Stimulated activated naive B cell treated with anti-CD40 and anti-IgM and Interleukin-4, amounts not matched to agents 10 μg/mL and 1 μg/mL and 100 μg/mL, for 72 hours (primary cell): Measurements from ENCODE around the gene NDUFA9.

ENCODE experiments used
- ATAC-seq, 2 donors: fragments of 150-1000 bp; cut with Tn5 transposase; replicated peaks; 2 replicates each; pipeline ENCODE4 v1.10.0; 2021; ENCODE audit warnings: moderate library complexity in 1 of 2
- DNase-seq: peaks from one replicate; pipeline ENCODE4 v3.0.0; 2021
- H3K27ac Mint-ChIP-seq: one replicate; pipeline ENCODE4 v1.8.0; 2022; ENCODE audit warnings: mild to moderate bottlenecking, mixed read lengths
- H3K27me3 Mint-ChIP-seq, 2 donors: one replicate each; pipeline ENCODE4 v1.8.0; 2022; ENCODE audit warnings: mixed read lengths in 2 of 2
- H3K36me3 Mint-ChIP-seq, 2 donors: one replicate each; pipeline ENCODE4 v1.8.0; 2022; ENCODE audit warnings: mixed read lengths in 2 of 2, mild to moderate bottlenecking in 1 of 2
- H3K4me1 Mint-ChIP-seq, 2 donors: one replicate each; pipeline ENCODE4 v1.8.0; 2022; ENCODE audit warnings: mixed read lengths in 2 of 2, mild to moderate bottlenecking in 1 of 2
- H3K4me3 Mint-ChIP-seq, 2 donors: one replicate each; pipeline ENCODE4 v1.8.0; 2022; ENCODE audit warnings: mild to moderate bottlenecking in 2 of 2, mixed read lengths in 2 of 2, moderate library complexity in 1 of 2
- H3K9me3 Mint-ChIP-seq, 2 donors: one replicate each; pipeline ENCODE4 v1.8.0; 2022; ENCODE audit warnings: mixed read lengths in 2 of 2, mild to moderate bottlenecking in 1 of 2

Gene NDUFA9

DNA sequence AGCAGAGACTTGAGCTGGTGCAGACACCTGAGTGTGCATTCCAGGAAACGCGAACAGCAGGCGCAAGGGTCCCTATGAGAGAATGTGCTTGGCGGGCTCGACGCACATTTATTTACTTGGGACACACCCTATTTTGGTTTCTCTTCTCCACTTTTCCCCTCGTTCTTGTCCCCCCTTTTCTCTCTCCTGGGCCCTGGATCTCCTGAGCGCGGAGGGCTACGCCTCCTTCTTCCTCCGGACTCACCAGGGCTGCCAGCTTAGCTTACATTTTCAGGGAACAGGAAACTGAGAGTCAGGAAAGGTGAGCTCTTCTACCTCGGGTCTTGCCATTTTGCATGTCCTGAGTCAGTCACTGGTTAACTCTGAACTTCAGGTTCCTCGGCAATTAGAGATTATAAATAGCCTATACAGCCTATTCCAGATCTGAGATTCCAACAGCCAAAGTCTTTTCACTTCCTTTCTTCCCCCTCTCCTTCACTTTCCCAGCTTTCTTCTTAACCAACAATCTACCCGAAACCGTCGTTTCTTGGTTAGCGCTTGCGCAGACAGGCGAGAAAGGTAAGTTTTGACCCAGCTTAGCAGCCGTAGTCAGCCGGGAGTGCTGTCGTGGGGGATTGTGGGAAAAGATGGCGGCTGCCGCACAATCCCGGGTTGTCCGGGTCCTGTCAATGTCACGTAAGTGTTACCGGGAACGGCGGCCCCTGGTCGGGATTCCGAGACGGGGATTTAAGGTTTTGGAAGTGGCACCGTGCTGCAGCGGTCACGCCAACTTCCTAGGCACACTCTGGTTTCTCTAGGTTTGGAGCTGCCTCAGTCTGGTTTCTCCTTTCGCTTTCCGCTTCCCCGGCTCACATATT, at the start of gene NDUFA9, which contains the start of gene AKAP3:
NDUFA9 (plus strand) TSS at position 614 of the 857 bp plus-strand sequence; CDS start at position 627, 13 bp downstream.
AKAP3 (minus strand) TSS at position 551 of the 857 bp plus-strand sequence. CDS start 10,855 bp downstream, outside the sequence.
- H3K27ac Mint-ChIP-seq = peak within 1 kb of the TSS; percentile 94
- peaks cover 29 to 49% of the 10 kb centered on the region in 2 donors for H3K4me1 Mint-ChIP-seq
- no peaks in the 10 kb centered on the region for H3K9me3 Mint-ChIP-seq
- no peaks in the 10 kb centered on the region for H3K27me3 Mint-ChIP-seq
- peaks cover 6 to 14% of the 10 kb centered on the region in 2 donors for H3K36me3 Mint-ChIP-seq
- peak; percentile 94 to 95 for ATAC-seq
- DNase-seq = peak; percentile 76
- H3K4me3 Mint-ChIP-seq = peak within 1 kb of the TSS; percentile 96 to 97

DNA sequence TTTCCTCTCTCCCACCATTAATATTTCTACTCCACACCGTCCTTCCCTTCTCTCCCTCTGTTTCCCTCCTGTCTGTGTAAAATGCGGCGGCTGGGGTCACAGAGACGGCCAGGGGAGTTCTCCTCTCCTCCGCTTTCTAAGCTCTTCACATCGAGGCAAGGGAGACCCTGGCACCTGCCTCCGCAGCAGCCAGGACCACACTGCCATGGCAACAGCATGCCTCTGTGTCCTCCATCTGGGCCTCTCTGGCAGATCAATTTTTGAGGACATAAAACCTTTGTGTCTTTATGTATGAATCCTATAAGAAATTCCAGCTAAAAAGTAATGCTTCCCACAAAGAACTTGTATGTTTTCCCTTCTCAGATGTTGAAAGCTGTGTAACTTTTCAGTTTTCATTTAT, 45.5 kb upstream of the NDUFA9 start:
- ATAC-seq = no peak
- H3K27ac Mint-ChIP-seq = no peak overlapping the region

DNA sequence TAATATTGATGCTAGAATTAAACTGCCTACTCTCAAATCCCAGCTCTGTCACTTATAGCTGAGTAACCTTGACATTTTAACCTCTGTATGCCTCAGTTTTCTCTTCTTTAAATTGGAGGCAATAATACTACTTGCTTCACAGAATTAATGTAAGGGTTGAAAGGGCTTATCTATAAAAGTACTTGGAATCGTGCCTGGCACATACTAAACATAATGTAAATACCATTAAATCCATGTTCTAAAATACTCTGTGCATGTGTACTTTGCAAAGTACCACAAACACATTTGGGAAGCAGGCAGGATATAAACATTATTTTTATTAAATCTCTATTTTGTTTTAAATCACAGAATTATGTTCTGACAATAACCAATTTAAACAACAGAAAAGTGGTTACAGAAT, 45.0 kb upstream of the NDUFA9 start:
- ATAC-seq = no peak
- no peaks in the 10 kb centered on the region for H3K9me3 Mint-ChIP-seq
- no peak overlapping the region for H3K27ac Mint-ChIP-seq
- no peak overlapping the region for H3K4me3 Mint-ChIP-seq
- H3K36me3 Mint-ChIP-seq = peaks cover 10 to 20% of the 10 kb centered on the region in 2 donors
- peaks cover 9 to 28% of the 10 kb centered on the region in 2 donors for H3K4me1 Mint-ChIP-seq
- no peak for DNase-seq
- H3K27me3 Mint-ChIP-seq = no peaks in the 10 kb centered on the region

More for the DNA sequence above, 45.5 kb upstream of the NDUFA9 start:
- Mint-ChIP-seq H3K27me3 (no peaks in the 10 kb centered on the region), H3K36me3 (peaks cover 10 to 15% of the 10 kb centered on the region in 2 donors), H3K4me3 (no peak overlapping the region), H3K9me3 (no peaks in the 10 kb centered on the region), H3K4me1 (peaks cover 9 to 28% of the 10 kb centered on the region in 2 donors)
- no peak for DNase-seq

DNA sequence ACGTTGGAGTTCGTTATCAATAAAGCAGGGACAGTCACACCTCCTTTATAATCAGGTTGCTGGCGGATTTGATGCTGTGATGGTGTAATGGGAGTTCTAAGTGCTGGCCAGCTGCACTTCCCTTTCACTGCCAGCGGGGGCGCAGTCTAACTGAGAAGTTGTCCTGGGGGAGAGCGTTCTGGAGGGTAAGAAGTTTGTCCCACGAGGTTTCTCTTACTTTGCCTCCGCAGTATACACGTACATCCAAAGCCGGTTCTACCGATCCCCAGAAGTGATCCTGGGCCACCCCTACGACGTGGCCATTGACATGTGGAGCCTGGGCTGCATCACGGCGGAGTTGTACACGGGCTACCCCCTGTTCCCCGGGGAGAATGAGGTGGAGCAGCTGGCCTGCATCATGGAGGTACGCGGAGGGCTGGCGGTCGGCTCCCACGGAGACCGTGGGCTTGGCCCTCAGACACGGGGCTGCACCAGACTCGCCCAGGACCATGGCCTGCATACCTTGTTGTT, 44.2 kb upstream of the NDUFA9 start:
- no peaks in the 10 kb centered on the region for H3K27me3 Mint-ChIP-seq
- ATAC-seq = peak; percentile 94 to 95
- peak overlapping the region; percentile 99 to 100 for H3K4me3 Mint-ChIP-seq
- H3K27ac Mint-ChIP-seq = peak overlapping the region; percentile 98
- DNase-seq = peak; percentile 72
- H3K9me3 Mint-ChIP-seq = no peaks in the 10 kb centered on the region
- peaks cover 12 to 23% of the 10 kb centered on the region in 2 donors for H3K36me3 Mint-ChIP-seq
- H3K4me1 Mint-ChIP-seq = peaks cover 9 to 28% of the 10 kb centered on the region in 2 donors

DNA sequence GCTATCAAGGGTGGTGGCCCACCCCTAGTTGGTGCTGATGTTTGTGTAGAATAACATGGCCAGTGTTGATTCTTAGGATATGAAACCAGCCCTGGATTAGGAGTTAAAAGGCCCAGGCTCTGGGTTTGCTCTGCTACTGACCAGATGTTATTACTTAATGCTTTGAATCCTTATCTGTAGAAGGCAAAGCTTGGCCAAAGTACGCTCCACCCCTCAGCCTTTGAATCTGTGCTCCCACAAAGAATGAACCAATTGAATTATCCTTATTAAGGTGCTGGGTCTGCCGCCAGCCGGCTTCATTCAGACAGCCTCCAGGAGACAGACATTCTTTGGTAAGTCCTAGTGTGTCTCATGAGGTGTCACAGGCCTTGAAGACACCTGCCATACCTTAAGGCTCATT, 41.9 kb upstream of the NDUFA9 start:
- Mint-ChIP-seq H3K9me3 (no peaks in the 10 kb centered on the region), H3K27ac (peak overlapping the region; percentile 25), H3K36me3 (peaks cover 21 to 29% of the 10 kb centered on the region in 2 donors), H3K4me1 (peaks cover 9 to 28% of the 10 kb centered on the region in 2 donors), H3K27me3 (no peaks in the 10 kb centered on the region), H3K4me3 (no peak overlapping the region)
- ATAC-seq (no peak), DNase-seq (no peak)

DNA sequence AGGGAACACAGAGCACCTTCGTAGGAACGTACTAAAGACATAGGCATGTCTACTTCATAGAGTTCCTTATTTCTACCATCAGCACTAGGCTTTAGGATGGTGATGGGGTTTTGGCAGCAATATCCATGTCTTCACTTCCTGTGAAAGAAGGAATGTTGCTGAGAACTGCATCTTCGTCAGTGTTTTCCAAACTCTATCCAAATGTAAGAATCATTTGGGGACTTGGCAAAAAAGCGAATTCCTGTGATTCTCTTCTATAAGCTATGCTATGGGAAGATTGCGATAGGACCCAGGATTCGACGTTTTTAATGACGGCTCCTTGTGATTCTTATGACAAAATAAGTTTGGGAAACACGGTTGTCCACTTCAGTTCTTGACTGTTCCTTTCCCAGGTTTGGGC, 39.8 kb upstream of the NDUFA9 start:
- Mint-ChIP-seq H3K27ac (no peak overlapping the region), H3K4me1 (peaks cover 9 to 28% of the 10 kb centered on the region in 2 donors), H3K36me3 (peaks cover 28 to 44% of the 10 kb centered on the region in 2 donors), H3K4me3 (no peak overlapping the region), H3K27me3 (no peaks in the 10 kb centered on the region), H3K9me3 (no peaks in the 10 kb centered on the region)
- ATAC-seq (no peak), DNase-seq (no peak)

DNA sequence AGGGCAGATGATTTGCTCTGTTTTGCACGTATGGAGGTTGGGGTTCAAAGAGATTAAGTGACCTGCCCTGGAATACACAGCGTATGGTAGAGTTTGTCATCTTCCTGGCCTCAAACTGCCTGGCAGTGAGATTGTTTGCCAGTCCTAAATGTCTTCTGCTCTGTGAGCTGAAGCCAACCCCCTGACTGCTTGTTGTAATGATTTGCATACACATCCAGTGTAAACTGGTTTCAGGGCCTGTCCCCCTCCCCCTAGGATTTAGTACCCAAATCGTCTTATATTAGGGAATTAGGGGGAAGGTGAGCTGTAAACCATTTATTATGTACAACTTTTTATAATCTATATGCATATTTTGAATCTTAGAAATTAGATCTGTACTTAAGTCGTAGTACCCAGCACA, 38.4 kb upstream of the NDUFA9 start:
- no peaks in the 10 kb centered on the region for H3K9me3 Mint-ChIP-seq
- ATAC-seq (no peak), DNase-seq (no peak)
- H3K36me3 Mint-ChIP-seq = peaks cover 37 to 52% of the 10 kb centered on the region in 2 donors
- H3K4me3 Mint-ChIP-seq = no peak overlapping the region
- H3K4me1 Mint-ChIP-seq = peaks cover 5 to 19% of the 10 kb centered on the region in 2 donors
- no peak overlapping the region for H3K27ac Mint-ChIP-seq
- H3K27me3 Mint-ChIP-seq = no peaks in the 10 kb centered on the region

DNA sequence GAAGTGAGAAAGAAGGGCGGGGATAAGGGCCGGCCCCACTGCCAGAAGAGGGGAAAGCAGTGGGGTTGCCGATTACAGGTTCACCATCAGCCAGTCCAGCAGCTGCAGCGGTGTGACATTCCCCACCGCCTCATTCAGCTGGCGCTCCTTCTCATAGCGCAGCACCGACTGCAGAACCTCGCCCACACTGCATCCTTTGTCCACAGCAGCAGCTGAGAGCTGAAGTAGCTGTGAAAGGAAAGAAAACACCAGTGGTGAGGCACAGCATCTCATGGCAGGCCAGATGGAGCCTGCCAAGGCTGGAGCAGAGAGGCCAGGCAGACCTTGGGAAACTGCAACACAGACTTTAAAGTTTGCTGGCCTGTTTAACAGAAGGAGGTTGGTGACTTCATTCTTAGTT, 33.2 kb upstream of the NDUFA9 start:
- no peak overlapping the region for H3K4me3 Mint-ChIP-seq
- no peak for ATAC-seq
- H3K9me3 Mint-ChIP-seq = no peaks in the 10 kb centered on the region
- H3K27me3 Mint-ChIP-seq = no peaks in the 10 kb centered on the region
- H3K27ac Mint-ChIP-seq = no peak overlapping the region
- no peaks in the 10 kb centered on the region for H3K4me1 Mint-ChIP-seq
- H3K36me3 Mint-ChIP-seq = peaks cover 28 to 36% of the 10 kb centered on the region in 2 donors
- no peak for DNase-seq

DNA sequence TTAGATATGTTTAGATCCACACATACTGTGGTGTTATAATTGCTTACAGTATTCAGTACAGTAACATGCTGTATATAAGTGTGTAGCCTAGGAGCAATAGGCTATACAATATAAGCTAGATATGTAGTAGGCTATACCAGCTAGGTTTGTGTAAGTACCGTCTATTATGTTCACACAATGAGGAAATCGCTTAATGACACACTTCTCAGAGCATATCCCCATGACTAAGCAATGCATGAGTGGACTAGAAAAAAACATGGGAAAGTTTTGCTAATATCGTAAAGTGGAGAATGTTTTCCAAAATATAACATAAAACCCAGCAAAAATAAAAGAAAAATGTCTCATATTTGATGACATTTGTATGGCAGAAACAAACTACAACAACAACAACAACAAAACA, 27.4 kb upstream of the NDUFA9 start:
- H3K36me3 Mint-ChIP-seq = peaks cover 3 to 5% of the 10 kb centered on the region in 2 donors
- H3K27ac Mint-ChIP-seq = no peak overlapping the region
- ATAC-seq = no peak
- no peak overlapping the region for H3K4me3 Mint-ChIP-seq
- H3K4me1 Mint-ChIP-seq = no peaks in the 10 kb centered on the region
- H3K27me3 Mint-ChIP-seq = peaks cover 5 to 24% of the 10 kb centered on the region in 2 donors
- no peak for DNase-seq
- H3K9me3 Mint-ChIP-seq = peaks cover 0 to 5% of the 10 kb centered on the region in 2 donors

DNA sequence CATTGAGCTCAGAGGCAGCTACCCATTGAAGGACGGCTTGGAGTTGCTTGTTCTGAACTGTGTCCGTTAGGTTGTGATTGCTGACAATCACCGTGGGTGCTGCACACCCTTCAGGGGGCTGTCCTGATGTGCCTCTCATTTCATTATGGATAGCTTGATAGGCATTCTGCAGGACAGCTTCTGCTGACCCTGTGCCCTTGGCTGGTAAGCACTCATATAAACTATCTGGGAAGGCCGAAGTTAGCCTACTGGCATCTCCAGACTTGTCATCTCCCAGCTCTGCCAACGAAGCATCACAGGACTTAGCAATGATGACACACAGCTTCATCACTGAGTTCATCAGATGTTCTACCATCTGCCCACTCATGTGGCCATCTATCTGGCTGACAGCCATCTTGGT, 22.4 kb upstream of the NDUFA9 start:
- no peak overlapping the region for H3K27ac Mint-ChIP-seq
- H3K27me3 Mint-ChIP-seq = peaks cover 5 to 41% of the 10 kb centered on the region in 2 donors
- H3K4me3 Mint-ChIP-seq = no peak overlapping the region
- H3K36me3 Mint-ChIP-seq = no peaks in the 10 kb centered on the region
- no peaks in the 10 kb centered on the region for H3K4me1 Mint-ChIP-seq
- DNase-seq = no peak
- ATAC-seq = no peak
- peaks cover 0 to 5% of the 10 kb centered on the region in 2 donors for H3K9me3 Mint-ChIP-seq

DNA sequence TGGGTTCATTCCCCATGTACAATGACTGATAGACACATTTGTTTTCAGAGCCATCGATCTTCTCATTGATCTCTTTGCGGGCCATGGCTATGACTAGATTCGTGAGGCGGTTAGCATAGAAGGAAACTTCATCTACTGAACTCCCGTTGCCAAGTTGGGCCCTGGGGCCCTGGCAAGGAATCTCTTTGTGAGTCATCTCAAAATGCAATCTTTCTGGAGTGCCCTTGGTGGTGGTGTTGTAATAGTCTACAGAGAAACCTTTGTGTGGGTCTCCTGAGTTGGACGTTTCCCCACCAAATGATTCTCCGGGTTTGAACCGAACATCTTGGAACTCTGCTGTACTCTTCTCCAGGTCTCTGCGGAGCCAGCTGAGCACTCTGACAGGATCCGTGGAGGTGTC, 20.5 kb upstream of the NDUFA9 start:
- Mint-ChIP-seq H3K4me3 (no peak overlapping the region), H3K4me1 (no peaks in the 10 kb centered on the region), H3K36me3 (no peaks in the 10 kb centered on the region), H3K9me3 (peaks cover 0 to 2% of the 10 kb centered on the region in 2 donors), H3K27me3 (peaks cover 2 to 37% of the 10 kb centered on the region in 2 donors), H3K27ac (no peak overlapping the region)
- ATAC-seq (no peak), DNase-seq (no peak)

DNA sequence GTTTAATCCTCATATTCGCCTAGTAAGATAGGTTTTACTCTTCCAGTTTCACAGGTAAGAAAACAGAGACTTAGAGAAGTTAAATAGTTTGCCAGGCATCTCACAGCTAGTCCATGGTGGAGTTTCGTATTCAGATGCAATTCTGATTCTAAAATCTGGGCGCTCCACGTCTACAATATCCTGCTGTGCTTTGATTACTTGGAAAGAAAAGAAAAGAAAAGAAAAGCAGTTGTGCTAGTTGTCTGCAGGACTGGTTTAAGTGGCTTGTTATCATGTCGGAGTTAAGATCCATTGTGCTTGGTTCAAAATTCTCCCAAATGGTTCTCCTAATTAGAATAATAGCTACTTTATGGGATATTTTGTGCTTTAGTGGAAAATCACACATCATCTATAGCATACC, 18.7 kb upstream of the NDUFA9 start:
- no peak for ATAC-seq
- no peak overlapping the region for H3K27ac Mint-ChIP-seq
- no peaks in the 10 kb centered on the region for H3K36me3 Mint-ChIP-seq
- peaks cover 0 to 28% of the 10 kb centered on the region in 2 donors for H3K27me3 Mint-ChIP-seq
- no peaks in the 10 kb centered on the region for H3K9me3 Mint-ChIP-seq
- DNase-seq = no peak
- no peaks in the 10 kb centered on the region for H3K4me1 Mint-ChIP-seq
- H3K4me3 Mint-ChIP-seq = no peak overlapping the region

DNA sequence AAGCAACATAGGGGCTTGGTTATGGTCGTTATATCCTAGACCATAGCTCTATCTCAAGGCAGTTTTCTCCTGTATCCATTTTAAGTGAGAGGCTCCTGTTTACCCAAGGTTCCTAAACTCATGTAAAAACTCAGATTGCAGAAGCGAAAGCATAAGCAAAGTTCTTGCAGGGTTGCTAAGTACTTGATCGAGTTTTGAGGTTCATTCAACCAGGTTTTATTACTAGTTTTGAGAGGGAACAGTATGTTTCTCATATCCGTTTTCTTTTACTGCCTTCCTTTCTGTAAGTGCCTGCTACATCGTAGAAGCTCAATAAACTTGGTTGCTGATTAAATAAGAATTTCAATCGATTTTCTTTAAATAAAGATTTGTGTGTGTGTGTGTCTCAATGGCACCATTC, 5.2 kb upstream of the NDUFA9 start:
- Mint-ChIP-seq H3K4me1 (peaks cover 6 to 13% of the 10 kb centered on the region in 2 donors), H3K36me3 (peaks cover 0 to 1% of the 10 kb centered on the region in 2 donors), H3K4me3 (no peak overlapping the region), H3K27me3 (peaks cover 5 to 11% of the 10 kb centered on the region in 2 donors), H3K27ac (no peak overlapping the region), H3K9me3 (no peaks in the 10 kb centered on the region)
- DNase-seq (no peak), ATAC-seq (peak in 1 of 2 donors; percentile 14)

DNA sequence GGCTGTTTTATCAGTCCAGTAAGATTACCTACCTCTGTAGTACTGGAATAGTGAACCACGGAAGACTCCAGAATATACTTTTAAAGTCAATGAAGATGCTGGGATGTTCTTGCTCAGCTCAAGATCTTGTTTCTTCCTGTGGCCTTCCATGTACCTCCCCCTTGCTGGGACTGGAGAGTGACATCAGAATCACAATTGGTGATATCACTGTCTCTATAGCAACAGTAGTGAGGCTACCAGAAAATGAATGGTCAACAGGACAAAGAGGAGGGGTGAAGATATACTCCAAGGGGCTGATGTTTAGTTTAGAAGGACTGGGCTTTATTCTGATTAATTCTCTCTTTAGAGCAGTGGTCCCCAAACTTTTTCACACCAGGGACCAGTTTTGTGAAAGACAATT, 3.9 kb upstream of the NDUFA9 start:
- no peak for ATAC-seq
- H3K4me1 Mint-ChIP-seq = peaks cover 12 to 24% of the 10 kb centered on the region in 2 donors
- peaks cover 0 to 5% of the 10 kb centered on the region in 2 donors for H3K27me3 Mint-ChIP-seq
- no peak overlapping the region for H3K4me3 Mint-ChIP-seq
- H3K9me3 Mint-ChIP-seq = no peaks in the 10 kb centered on the region
- H3K27ac Mint-ChIP-seq = peak overlapping the region; percentile 20
- peaks cover 0 to 2% of the 10 kb centered on the region in 2 donors for H3K36me3 Mint-ChIP-seq
- no peak for DNase-seq

DNA sequence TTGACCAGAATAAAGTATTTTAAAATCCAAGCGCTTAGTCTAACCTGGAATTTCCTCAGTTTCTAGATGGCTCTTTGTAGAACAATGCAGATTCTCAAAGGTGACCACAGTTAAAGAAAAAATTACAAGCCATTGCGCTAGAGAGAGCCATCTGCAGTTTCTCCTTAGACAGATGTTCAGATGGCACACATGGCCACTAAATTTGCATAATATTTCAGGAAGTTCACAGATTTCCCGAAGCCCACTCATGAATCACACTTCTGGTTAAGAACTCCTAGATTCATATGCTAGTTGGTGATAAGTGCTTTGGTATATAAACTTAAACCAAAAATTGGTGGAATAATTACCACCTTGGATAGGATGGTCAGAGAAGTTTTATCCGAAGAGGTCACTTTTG, 812 bp upstream of the NDUFA9 start:
- ATAC-seq (peak; percentile 47 to 52), DNase-seq (no peak)
- H3K4me3 Mint-ChIP-seq = peak overlapping the region; percentile 96 to 97
- peaks cover 27 to 46% of the 10 kb centered on the region in 2 donors for H3K4me1 Mint-ChIP-seq
- peak overlapping the region; percentile 94 for H3K27ac Mint-ChIP-seq
- H3K27me3 Mint-ChIP-seq = no peaks in the 10 kb centered on the region
- no peaks in the 10 kb centered on the region for H3K9me3 Mint-ChIP-seq
- peaks cover 6 to 11% of the 10 kb centered on the region in 2 donors for H3K36me3 Mint-ChIP-seq
